Tibial nerve (tissue), 4 donors: ENCODE data around the gene CACNA1B.

Experiments
- CTCF ChIP-seq, 5 experiments: fragments of 200-600 bp in 3 of 5; fragments of 450-650 bp in 2 of 5; sonication (generic) in 3 of 5; IDR thresholded peaks; one replicate each; pipeline ENCODE4 v1.5.1; 2016 to 2019; ENCODE audit warnings: antibody characterized with exemption in 5 of 5, mild to moderate bottlenecking in 3 of 5, moderate library complexity in 2 of 5
- EP300 ChIP-seq, 2 donors: sonication (generic); formaldehyde crosslinking; IDR thresholded peaks; one replicate each; pipeline ENCODE4 v1.6.1; 2017; ENCODE audit warnings: antibody characterized with exemption in 2 of 2, mild to moderate bottlenecking in 1 of 2
- POLR2A ChIP-seq, 2 donors: fragments of 450-650 bp; IDR thresholded peaks; one replicate each; pipeline ENCODE4 v1.6.1; 2017; ENCODE audit warnings: antibody characterized with exemption in 2 of 2, mild to moderate bottlenecking in 2 of 2, moderate library complexity in 2 of 2

GRCh38 chr9:137865581-137866145 lies 11.9 kb upstream of the CACNA1B start:
- TF ChIP-seq CTCF (IDR thresholded peaks at IDR 0.05) (no peak), POLR2A (IDR thresholded peaks at IDR 0.05) (no peak), EP300 (IDR thresholded peaks at IDR 0.05) (no peak)
